ENCODE results near the gene PPP1R3E.
"Not testable (repeated sequence)": the region's sequence is repeated elsewhere in the genome, so short reads cannot be mapped to it uniquely, and the experiment has no call there.

The PPP1R3E gene

GRCh38 chr14:23275412-23275811 lies 27.2 kb downstream of the PPP1R3E start:
- no peak for TF ChIP-seq CTCF (IDR thresholded peaks at IDR 0.05; ENCODE audit: poor library complexity, severe bottlenecking)
- ATAC-seq (ENCODE audit: low read depth) = no peak
- H3K27me3 ChIP-seq (ENCODE audit: insufficient read depth, poor library complexity, severe bottlenecking) = no peaks in the 10 kb centered on the region
- no peak overlapping the region for H3K4me3 ChIP-seq (ENCODE audit: severe bottlenecking)
- H3K36me3 ChIP-seq (ENCODE audit: low read depth) = no peaks in the 10 kb centered on the region
- H3K27ac ChIP-seq (ENCODE audit: poor library complexity, severe bottlenecking) = no peak overlapping the region
- DNase-seq (ENCODE audit: low spot score) = no peak
- H3K4me1 ChIP-seq (ENCODE audit: insufficient read depth, poor library complexity, severe bottlenecking) = no peaks in the 10 kb centered on the region
- no peaks in the 10 kb centered on the region for H3K9me3 ChIP-seq (ENCODE audit: severe bottlenecking)

- no peak overlapping the region for H3K27ac ChIP-seq (ENCODE audit: poor library complexity, severe bottlenecking)
These were observed 33.5 kb downstream of the PPP1R3E start for GRCh38 chr14:23269193-23269592.

GRCh38 chr14:23260849-23261248 lies 41.8 kb downstream of the PPP1R3E start:
- H3K4me1 ChIP-seq (ENCODE audit: insufficient read depth, poor library complexity, severe bottlenecking); ATAC-seq (ENCODE audit: low read depth); DNase-seq (ENCODE audit: low spot score); H3K36me3 ChIP-seq (ENCODE audit: low read depth); H3K27me3 ChIP-seq (ENCODE audit: insufficient read depth, poor library complexity, severe bottlenecking); H3K9me3 ChIP-seq (ENCODE audit: severe bottlenecking); H3K4me3 ChIP-seq (ENCODE audit: severe bottlenecking); H3K27ac ChIP-seq (ENCODE audit: poor library complexity, severe bottlenecking): not testable (repeated sequence)

More at GRCh38 chr14:23269193-23269592, 33.5 kb downstream of the PPP1R3E start:
- no peak for DNase-seq (ENCODE audit: low spot score)
- Histone ChIP-seq H3K4me1 (ENCODE audit: insufficient read depth, poor library complexity, severe bottlenecking) (no peaks in the 10 kb centered on the region), H3K9me3 (ENCODE audit: severe bottlenecking) (no peaks in the 10 kb centered on the region), H3K4me3 (ENCODE audit: severe bottlenecking) (no peak overlapping the region), H3K27me3 (ENCODE audit: insufficient read depth, poor library complexity, severe bottlenecking) (no peaks in the 10 kb centered on the region), H3K36me3 (ENCODE audit: low read depth) (no peaks in the 10 kb centered on the region)
- ATAC-seq (ENCODE audit: low read depth) = no peak
- no peak for TF ChIP-seq CTCF (IDR thresholded peaks at IDR 0.05; ENCODE audit: poor library complexity, severe bottlenecking)

GRCh38 chr14:23259426-23259825 lies 43.2 kb downstream of the PPP1R3E start:
- Histone ChIP-seq H3K27me3 (ENCODE audit: insufficient read depth, poor library complexity, severe bottlenecking) (no peaks in the 10 kb centered on the region), H3K4me1 (ENCODE audit: insufficient read depth, poor library complexity, severe bottlenecking) (no peaks in the 10 kb centered on the region), H3K27ac (ENCODE audit: poor library complexity, severe bottlenecking) (no peak overlapping the region), H3K36me3 (ENCODE audit: low read depth) (no peaks in the 10 kb centered on the region), H3K9me3 (ENCODE audit: severe bottlenecking) (peaks cover 4% of the 10 kb centered on the region), H3K4me3 (ENCODE audit: severe bottlenecking) (no peak overlapping the region)
- no peak for TF ChIP-seq CTCF (IDR thresholded peaks at IDR 0.05; ENCODE audit: poor library complexity, severe bottlenecking)
- DNase-seq (ENCODE audit: low spot score) = no peak
- no peak for ATAC-seq (ENCODE audit: low read depth)

GRCh38 chr14:23258256-23258655 lies 44.4 kb downstream of the PPP1R3E start:
- no peaks in the 10 kb centered on the region for H3K4me1 ChIP-seq (ENCODE audit: insufficient read depth, poor library complexity, severe bottlenecking)
- no peak for TF ChIP-seq CTCF (IDR thresholded peaks at IDR 0.05; ENCODE audit: poor library complexity, severe bottlenecking)
- DNase-seq (ENCODE audit: low spot score) (no peak), ATAC-seq (ENCODE audit: low read depth) (no peak)
- H3K36me3 ChIP-seq (ENCODE audit: low read depth) = no peaks in the 10 kb centered on the region
- H3K27me3 ChIP-seq (ENCODE audit: insufficient read depth, poor library complexity, severe bottlenecking) = no peaks in the 10 kb centered on the region
- no peak overlapping the region for H3K4me3 ChIP-seq (ENCODE audit: severe bottlenecking)
- H3K9me3 ChIP-seq (ENCODE audit: severe bottlenecking) = peaks cover 4% of the 10 kb centered on the region
- no peak overlapping the region for H3K27ac ChIP-seq (ENCODE audit: poor library complexity, severe bottlenecking)

Data from RWPE2 (cell line).